ENCODE data around the gene HABP4. TPM values are rescaled to one million over a fixed set of nuclear protein-coding genes. Genes with fewer than 3 reads are reported as not detected.

Gene HABP4, protein sequence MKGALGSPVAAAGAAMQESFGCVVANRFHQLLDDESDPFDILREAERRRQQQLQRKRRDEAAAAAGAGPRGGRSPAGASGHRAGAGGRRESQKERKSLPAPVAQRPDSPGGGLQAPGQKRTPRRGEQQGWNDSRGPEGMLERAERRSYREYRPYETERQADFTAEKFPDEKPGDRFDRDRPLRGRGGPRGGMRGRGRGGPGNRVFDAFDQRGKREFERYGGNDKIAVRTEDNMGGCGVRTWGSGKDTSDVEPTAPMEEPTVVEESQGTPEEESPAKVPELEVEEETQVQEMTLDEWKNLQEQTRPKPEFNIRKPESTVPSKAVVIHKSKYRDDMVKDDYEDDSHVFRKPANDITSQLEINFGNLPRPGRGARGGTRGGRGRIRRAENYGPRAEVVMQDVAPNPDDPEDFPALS
- 10 to 100 TPM in 1 of 4 donors, 1 to 10 TPM in 3; 1.9 to 11.3 (median 5.0) TPM for total RNA-seq

DNA sequence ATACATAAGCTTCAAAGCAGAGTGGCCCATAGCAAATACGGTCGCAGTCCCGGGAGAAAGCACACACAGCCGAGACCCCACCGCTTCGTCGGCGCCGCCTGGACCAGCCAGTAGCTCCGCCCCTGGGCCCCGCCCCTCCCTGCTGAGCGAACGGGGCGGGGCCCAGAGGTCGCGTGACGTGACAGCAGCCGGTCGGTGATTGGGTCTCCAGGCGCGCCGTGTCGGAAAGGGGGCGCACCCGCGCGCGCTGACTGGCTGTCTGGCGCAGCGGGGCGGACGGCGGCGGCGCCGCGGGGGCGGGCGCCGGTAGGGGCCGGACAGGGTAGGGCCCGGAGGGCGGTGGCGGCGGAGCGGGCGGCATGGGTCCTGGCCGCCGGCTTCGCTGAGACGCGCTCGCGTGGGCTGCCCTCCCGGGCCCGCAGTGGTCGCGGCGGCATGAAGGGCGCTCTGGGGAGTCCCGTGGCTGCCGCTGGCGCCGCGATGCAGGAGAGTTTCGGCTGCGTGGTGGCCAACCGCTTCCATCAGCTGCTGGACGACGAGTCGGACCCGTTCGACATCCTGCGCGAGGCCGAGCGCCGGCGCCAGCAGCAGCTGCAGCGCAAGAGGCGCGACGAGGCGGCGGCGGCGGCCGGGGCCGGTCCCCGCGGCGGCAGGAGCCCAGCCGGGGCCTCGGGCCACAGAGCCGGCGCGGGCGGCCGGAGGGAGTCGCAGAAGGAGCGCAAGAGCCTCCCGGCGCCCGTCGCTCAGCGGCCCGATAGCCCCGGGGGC lies at the start of gene HABP4:
HABP4 (plus strand) TSS at position 325 of the 768 bp plus-strand sequence; CDS start at position 436, 111 bp downstream.
- in situ Hi-C loops (cut with MboI; ENCODE audit: low pct_ligation_motif_present in 1 of 4, low pct_unique_long_range_greater_than_20kb in 1 of 4, low sequenced_read_pairs in 3 of 4) = loop anchor here (10.0 kb wide), 4 partner anchors 125 to 215 kb away; partner anchors contain the start of gene PRXL2C (in 2 of the 4)
- H3K36me3 ChIP-seq = no peaks in the 10 kb centered on the region
- H3K4me1 ChIP-seq = peaks cover 0 to 20% (median 12%) of the 10 kb centered on the region in 4 donors
- peak within 1 kb of the TSS; percentile 84 to 94 (median 92) for H3K27ac ChIP-seq
- WGBS, 2 donors (ENCODE audit: low coverage in 1 of 2) = 0% methylated on average over 22 of the region's 108 CpGs; no CpG with 5 or more reads in 1 of the 2 donors
- TF ChIP-seq POLR2AphosphoS5 (IDR thresholded peaks at IDR 0.05) = peak; percentile 66 to 74 (median 70)
- no peak for TF ChIP-seq EP300 (IDR thresholded peaks at IDR 0.05; ENCODE audit: low read depth)
- TF ChIP-seq, protein P1, sequence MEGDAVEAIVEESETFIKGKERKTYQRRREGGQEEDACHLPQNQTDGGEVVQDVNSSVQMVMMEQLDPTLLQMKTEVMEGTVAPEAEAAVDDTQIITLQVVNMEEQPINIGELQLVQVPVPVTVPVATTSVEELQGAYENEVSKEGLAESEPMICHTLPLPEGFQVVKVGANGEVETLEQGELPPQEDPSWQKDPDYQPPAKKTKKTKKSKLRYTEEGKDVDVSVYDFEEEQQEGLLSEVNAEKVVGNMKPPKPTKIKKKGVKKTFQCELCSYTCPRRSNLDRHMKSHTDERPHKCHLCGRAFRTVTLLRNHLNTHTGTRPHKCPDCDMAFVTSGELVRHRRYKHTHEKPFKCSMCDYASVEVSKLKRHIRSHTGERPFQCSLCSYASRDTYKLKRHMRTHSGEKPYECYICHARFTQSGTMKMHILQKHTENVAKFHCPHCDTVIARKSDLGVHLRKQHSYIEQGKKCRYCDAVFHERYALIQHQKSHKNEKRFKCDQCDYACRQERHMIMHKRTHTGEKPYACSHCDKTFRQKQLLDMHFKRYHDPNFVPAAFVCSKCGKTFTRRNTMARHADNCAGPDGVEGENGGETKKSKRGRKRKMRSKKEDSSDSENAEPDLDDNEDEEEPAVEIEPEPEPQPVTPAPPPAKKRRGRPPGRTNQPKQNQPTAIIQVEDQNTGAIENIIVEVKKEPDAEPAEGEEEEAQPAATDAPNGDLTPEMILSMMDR (IDR thresholded peaks at IDR 0.05) = no peak
- peak; percentile 50 for TF ChIP-seq POLR2A (IDR thresholded peaks at IDR 0.05)
- DNase-seq = peak; percentile 97
- H3K4me3 ChIP-seq = peak within 1 kb of the TSS; percentile 57 to 88 (median 70)
- H3K9me3 ChIP-seq = no peaks in the 10 kb centered on the region
- intact Hi-C loops (cut with DNase I; ENCODE audit: low total_unique reads) = loop anchor here (1.0 to 10.0 kb wide), 4 partner anchors 32 to 205 kb away; partner anchors contain the start of genes CDC14B, PRXL2C and ZNF367
- peaks cover 19% of the 10 kb centered on the region for H3K27me3 ChIP-seq

DNA sequence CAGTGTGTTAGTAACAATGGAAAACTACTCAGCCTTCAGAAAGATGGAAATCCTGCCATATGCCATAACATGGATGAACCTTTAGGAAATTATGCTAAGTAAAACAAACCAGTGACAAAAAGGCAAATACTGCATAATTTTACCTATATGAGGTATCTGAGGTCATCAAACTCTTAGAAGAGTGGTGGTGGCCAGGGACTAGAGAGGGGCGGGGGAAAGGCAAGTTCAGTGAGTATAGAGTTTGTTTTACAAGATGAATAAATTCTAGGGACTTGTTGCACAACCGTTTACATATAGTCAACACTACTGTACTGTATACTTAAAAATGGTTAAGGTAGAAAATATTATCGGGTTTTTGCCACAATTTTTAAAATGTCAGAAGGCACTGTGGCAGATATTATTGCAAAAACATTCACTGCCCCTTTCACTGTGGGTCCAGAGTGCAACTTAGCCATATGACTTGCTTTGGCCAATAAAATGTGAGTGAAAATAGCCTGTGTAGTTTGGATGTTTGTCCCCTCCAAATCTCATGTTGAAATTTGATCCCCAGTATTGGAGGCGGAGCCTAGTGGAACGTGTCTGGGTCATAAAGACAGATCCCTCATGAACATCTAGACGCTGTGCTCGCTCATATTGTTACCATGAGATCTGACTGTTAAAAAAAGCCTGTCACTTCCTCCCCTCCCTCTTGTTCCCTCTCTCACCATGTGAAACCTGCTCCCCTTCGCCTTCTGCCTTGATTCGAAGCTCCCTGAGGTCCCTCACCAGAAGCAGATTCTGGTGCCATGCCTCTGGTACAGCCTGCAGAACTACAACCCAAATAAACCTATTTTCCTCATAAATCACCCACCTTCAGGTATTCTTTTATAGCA lies 41.3 kb upstream of the HABP4 start:
- intact Hi-C loops (cut with DNase I; ENCODE audit: low total_unique reads) (no loop called here), in situ Hi-C loops (cut with MboI; ENCODE audit: low pct_ligation_motif_present in 1 of 4, low pct_unique_long_range_greater_than_20kb in 1 of 4, low sequenced_read_pairs in 3 of 4) (no loop called here)
- TF ChIP-seq EP300 (IDR thresholded peaks at IDR 0.05; ENCODE audit: low read depth) (no peak), POLR2AphosphoS5 (IDR thresholded peaks at IDR 0.05) (no peak), POLR2A (IDR thresholded peaks at IDR 0.05) (no peak)
- TF ChIP-seq, protein P1 (IDR thresholded peaks at IDR 0.05) = no peak
- no peak overlapping the region for H3K27ac ChIP-seq
- H3K4me1 ChIP-seq = peaks cover 0 to 14% (median 2%) of the 10 kb centered on the region in 4 donors
- H3K9me3 ChIP-seq = no peaks in the 10 kb centered on the region
- H3K4me3 ChIP-seq = no peak overlapping the region
- H3K27me3 ChIP-seq = no peaks in the 10 kb centered on the region
- DNase-seq = no peak
- 72 to 73% methylated on average over 5 to 9 of the region's 9 CpGs for WGBS, 2 donors (ENCODE audit: low coverage in 1 of 2)
- no peaks in the 10 kb centered on the region for H3K36me3 ChIP-seq

DNA sequence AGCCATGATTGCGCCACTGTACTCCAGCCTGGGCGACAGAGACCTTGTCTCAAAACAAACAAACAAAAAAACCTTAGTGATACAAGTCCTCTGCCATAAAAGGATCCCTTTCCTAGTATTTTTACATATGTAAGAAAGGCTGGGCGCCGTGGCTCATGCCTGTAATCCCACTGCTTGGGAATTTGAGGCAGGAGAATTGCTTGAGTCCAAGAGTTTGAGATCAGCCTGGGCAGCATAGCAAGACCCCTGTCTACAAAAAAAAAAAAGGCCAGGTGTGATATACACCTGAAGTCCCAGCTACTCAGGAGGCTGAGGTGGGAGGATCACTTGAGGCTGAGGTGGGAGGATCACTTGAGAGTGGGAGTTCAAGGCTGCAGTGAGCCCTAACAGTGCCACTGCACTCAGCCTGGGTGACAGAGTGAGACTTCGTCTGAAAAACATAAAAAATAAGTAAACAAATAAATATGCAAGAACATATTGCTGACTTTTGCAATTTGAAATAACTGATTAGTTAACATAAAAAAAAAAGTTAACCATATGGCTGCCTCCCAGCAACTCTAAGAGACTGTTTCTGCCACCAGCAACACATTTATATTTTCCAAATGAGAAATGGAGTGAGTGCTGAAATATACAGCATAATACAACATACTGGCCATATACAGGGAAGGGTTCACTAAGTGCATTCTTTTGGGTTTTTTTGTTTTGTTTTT lies 38.7 kb upstream of the HABP4 start:
- Histone ChIP-seq H3K9me3 (no peaks in the 10 kb centered on the region), H3K4me3 (no peak overlapping the region), H3K27me3 (no peaks in the 10 kb centered on the region), H3K36me3 (no peaks in the 10 kb centered on the region), H3K27ac (no peak overlapping the region), H3K4me1 (peaks cover 0 to 23% (median 8%) of the 10 kb centered on the region in 4 donors)
- intact Hi-C loops (cut with DNase I; ENCODE audit: low total_unique reads) (loop anchor here (10.0 kb wide), 1 partner anchor 244 kb away; the partner anchor contains the start of gene PRXL2C), in situ Hi-C loops (cut with MboI; ENCODE audit: low pct_ligation_motif_present in 1 of 4, low pct_unique_long_range_greater_than_20kb in 1 of 4, low sequenced_read_pairs in 3 of 4) (no loop called here)
- no peak for TF ChIP-seq POLR2A (IDR thresholded peaks at IDR 0.05)
- TF ChIP-seq EP300 (IDR thresholded peaks at IDR 0.05; ENCODE audit: low read depth) = no peak
- no peak for TF ChIP-seq POLR2AphosphoS5 (IDR thresholded peaks at IDR 0.05)
- TF ChIP-seq, protein P1 (IDR thresholded peaks at IDR 0.05) = no peak
- 78 to 85% methylated on average over 3 to 5 of the region's 5 CpGs for WGBS, 2 donors (ENCODE audit: low coverage in 1 of 2)
- no peak for DNase-seq

All from transverse colon (tissue), 4 donors.